IMR-90 (cell line): ENCODE measurements around the gene KCNK6.

Experiments used
- CTCF ChIP-seq: conservative IDR thresholded peaks from 2 replicates; pipeline ENCODE4 v1.5.1; 2012; ENCODE audit warnings: mild to moderate bottlenecking, low read depth, low read length, improper control_type of control experiment
- FOS ChIP-seq: fragments of 150-350 bp; IDR thresholded peaks from 2 replicates; pipeline ENCODE4 v1.6.1; 2016; ENCODE audit warnings: low read depth, low read length
- POLR2A ChIP-seq: IDR thresholded peaks from 2 replicates; pipeline ENCODE4 v1.6.1; 2012; ENCODE audit warnings: mild to moderate bottlenecking, low read depth, low read length

- TF ChIP-seq CTCF (no peak), FOS (peak; percentile 93), POLR2A (peak; percentile 59; the same call in 1 of the 2 replicates)
These were observed 29.0 kb upstream of the KCNK6 start for GRCh38 chr19:38290631-38291147.
